NCI-H146 treated with DMSO at 0.1 percent for 48 hours (cell line): ENCODE data around the gene WAPL.

Source experiments
- DNase-seq: peaks from one replicate; lab custom pipeline; 2025; ENCODE audit not compliant: unreplicated experiment; lab: John Stamatoyannopoulos, UW

Gene WAPL

DNA sequence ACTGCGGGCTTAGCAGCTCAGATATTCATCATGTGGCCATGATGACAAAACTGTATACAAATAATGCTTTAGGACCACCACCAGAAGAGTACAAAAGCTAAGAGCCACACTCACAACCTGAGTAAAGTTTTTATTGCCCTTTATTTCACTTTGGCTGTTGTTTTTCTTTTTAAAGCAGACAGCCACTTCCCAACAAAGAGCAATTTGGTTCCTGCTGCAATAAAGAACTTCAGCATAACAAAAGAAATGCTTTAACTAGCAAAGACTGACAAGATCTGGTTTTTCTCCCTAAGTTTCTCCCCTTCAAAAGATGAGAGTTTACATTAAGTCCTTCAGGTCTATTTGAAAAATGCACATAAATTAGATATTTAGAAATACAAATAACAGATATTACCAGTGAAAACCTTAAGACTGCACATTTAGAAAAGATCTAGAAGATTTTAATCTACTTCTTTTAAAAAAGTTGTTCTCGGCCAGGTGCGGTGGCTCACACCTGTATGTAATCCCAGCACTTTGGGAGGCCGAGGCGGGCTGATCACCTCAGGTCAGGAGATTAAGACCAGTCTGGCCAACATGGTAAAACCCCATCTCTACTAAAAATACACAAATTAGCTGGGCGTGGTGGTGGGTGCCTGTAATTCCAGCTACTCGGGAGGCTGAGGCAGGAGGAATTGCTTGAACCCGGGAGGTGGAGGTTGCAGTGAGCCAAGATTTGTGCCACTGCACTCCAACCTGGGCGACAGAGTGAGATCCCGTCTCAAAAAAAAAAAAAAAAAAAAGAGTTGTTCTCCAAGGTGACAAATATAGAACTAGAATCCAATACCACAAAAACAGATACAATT, 59.4 kb downstream of the WAPL start:
- no peak for DNase-seq

DNA sequence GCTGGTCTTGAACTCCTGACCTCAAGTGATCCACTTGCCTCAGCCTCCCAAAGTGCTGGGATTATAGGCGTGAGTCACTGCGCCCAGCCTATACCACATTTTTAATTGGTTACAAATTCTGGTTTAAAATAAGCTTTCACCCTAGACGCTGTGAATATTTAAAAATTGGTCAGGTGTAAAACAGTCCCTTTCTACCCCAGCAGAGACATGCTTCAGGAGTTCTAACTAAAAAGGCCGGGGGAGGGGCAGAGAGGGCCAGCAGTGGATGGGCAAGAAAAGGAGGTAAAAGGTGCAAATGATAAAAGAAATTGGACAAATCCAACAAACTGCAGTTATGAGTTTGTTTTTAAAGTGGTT, 70.0 kb downstream of the WAPL start:
- no peak for DNase-seq

DNA sequence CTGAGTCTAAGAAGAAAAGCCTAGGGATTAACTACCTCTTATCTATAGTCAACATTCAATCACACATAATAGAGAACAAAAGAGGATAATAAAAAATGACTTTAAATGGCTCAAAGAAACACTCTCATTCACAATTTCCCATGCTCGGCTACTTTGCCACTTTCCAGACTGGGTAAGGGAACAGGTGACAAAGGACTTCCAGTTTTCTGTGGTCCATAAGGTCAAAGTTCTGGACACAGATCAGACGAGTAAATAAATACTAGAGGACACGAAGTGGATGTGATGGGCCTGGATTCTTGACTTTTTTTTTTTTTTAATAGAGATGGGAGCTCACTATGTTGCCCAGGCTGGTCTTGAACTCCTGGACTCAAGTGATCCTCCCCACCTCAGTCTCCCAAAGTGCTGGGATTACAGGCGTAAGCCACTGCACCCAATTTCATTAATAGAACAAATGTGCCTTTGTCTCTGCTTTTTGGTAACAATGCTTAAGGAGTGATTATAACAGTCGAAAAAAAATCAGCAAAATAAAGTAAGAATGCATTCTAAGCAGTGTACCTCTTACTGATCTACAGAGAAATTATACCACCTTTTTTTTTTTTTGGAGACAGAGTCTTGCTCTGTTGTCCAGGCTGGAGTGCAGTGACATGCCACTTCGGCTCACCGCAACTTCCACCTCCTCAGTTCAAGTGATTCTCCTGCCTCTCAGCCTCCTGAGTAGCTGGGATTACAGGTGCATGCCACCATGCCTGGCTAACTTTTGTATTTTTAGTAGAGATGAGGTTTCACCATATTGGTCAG, 70.6 kb downstream of the WAPL start:
- no peak for DNase-seq

DNA sequence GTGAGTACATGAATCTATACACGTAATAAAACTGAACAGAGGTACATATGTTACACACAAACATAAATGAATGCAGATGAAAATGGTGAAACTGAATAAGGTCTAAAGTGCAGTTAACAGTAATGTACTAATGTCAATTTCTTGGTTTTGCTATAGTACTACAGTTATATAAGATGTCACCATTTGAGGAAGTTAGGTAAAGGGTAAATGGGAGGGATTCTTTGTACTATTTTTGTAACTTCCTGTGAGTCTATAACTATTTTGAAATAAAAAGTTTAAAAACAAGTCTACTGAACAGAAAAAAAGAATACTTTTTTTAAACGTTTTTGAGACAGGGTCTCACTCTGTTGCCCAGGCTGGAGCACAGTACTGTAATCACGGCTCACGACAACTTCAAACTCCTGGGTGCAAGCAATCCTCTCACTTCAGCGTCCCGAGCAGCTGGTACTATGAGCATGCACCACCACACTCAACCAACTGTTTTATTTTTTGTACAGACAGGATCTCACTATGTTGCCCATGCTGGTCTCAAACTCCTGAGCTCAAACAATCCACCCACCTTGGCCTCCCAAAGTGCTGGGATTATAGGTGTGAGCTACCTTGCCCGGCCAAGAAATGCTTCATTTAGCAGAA, 71.5 kb downstream of the WAPL start:
- no peak for DNase-seq

DNA sequence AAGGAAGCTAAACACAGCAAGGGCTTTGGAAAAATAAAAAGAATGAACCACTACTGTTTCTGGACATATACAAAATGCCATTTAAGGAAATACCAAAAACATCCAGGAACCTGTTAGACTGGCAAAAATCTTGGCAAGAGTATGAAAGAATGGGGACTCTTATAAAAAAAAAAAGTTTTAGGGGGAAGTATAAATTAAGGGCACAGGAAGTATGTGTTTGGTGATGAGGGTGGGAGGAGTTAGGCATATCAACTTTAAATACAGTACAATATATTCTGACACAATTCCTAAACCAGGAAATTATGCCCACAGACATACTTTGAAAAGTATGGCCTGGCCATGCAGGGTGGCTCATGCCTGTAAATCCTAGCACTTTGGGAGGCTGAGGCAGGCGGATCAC, 74.2 kb downstream of the WAPL start:
- no peak for DNase-seq

DNA sequence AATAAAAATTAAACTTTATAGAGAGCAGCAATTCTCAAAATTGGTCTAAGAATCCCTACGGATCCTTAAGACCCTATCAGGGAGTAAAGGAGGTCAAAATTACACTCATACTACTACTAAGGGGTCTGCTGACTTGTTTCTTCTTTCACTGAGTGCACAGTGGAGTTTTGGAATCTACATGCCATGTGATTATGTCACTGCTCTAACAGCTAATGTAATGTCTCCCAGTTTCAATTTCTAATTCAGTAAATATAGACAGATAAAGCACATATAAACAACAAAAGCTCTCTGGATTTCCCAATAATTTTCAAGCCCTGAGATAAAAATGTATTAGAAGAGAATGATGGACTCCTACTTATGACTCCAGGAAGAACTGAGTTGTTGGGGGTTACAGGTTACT, 74.6 kb downstream of the WAPL start:
- DNase-seq, result no peak

DNA sequence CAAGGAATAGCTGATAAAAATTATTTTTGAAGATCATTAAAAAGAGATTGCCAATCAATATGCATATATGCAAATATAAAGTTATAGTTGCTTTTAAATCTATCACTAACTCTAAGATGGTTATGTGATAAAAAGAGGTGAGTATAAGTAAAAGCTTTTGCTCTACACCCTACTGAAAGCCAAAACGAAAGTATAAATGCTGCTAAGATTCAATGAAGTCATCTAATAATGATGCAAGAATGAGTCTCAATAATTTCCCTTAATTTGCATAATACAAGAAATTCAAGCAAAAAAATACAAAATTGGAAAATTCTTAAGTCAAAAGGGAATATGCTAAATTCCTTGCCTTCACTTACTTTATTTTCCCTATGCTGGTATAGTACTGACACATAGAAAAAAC, 75.2 kb downstream of the WAPL start:
- DNase-seq, result no peak

DNA sequence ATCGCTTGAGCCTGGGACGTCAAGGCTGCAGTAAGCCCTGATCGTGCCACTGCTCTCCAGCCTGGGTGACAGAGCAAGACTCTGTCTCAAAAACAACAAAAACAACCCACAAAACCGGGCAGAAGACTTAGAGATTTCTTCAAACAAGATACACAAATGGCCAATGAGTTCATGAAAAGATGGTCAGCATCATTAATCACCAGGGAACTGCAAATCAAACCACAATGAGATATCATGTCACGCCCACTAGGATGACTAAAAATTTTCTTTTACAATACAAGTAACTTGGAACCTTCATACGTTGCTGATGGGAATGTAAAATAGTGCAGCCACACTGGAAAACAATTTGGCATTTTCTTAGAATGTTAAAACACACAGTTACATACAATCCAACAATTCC, 77.7 kb downstream of the WAPL start:
- DNase-seq, result no peak

DNA sequence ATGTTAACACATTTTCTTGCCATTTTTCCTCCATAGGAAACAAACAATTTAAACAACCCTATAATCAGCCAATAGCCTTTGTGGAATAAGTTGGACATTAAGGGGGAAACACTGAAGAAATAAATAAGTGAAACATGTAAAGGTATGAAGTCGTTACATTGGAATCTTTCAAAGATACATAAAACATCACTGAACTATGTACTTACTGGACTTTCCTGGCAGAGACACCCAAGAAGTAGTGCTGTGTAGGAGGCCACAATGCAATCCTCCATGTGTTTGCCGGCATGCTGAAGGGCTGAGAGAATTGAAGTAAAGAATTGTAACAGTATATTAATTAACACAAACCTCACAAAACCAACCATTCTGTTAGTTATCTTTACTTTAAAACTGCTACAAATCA, 78.5 kb downstream of the WAPL start:
- DNase-seq, result no peak

DNA sequence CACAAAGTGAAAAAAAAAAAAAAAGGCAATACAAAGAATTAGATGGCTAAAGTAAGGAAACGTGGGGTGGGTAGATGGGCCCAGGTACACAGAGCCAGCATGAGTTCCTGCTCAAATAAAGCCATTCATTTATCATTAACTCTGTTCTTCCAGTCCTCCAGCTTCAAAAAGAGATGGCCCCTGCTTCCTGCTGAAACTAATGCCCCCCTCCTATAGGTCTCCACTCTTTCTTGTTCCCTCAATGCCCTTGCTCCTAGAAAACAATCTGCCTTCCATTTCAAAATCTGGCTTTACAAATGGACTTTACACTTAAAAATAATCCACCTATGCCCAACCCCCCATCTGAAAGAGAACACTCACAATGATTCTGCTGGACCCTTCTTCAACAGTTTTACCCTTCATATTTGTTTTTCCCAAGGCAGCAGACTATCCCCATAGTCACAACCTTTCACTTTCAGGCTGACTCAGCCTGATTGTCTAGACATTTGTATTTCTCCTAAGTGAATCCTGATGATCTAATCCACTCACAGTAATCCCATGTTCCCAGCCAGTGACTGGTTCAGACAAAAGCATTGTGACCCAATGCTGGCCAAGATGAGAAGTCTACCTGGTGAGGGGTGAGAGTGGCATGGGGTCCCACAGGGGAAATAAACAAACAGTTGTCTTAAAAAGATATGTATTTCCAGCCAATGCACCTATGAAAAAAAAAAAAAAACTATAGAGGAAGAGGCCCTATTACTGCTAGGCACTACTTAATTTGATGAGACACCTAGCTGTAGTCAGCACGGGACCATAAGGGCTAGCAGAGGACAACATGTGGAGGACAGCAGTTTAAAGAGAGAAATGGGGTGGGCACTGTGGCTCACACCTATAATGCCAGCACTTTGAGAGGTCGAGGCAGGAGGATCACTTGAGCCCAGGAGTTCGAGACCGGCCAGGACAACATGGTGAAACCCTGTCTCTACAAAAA, 80.4 kb downstream of the WAPL start:
- no peak for DNase-seq

DNA sequence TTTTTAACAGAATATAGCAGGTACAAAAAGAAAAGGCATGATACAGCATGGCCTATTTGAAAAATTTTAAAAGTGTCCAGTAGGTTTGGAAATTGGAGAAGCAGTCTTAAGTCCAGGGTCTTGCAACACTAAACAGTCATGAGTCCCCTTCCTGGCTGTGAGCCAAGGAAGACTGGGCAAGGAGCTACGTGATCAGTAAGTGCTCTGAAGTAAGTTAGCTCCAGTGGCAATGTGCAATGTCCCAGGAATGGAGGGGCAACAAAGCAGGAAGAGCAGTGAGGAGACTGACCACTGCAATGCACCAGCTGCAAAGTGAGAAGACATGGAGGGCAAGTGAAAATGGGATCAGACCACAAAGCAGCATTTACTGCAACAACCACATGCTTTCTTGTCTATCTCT, 82.0 kb downstream of the WAPL start:
- no peak for DNase-seq

DNA sequence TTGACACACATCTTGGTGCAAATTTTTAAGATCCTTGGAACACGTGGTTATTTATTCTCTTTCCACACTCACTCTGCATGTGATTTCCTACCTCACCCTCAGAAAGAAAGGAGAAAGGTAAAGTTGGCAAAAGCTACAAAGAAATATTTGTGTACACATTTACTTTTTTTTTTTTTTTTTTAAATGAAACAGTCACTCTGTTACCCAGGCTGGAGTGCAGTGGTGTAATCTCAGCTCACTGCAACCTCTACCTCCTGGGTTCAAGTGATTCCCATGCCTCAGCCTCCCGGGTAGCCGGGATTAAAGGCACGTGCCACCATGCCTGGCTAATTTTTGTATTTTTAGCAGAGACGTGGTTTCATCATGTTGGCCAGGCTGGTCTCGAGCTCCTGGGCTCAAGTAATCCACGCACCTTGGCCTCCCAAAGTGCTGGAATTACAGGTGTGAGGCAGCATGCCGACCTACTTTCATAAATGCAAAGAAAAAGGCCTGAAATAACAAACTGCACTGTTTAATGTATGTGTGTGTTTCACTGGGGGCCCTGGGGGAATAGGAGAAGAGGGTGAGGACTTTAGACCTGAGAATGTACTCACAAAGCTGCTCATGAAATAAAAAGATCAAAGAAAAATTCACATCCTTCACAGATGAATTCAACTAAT, 83.4 kb downstream of the WAPL start:
- DNase-seq, result no peak

DNA sequence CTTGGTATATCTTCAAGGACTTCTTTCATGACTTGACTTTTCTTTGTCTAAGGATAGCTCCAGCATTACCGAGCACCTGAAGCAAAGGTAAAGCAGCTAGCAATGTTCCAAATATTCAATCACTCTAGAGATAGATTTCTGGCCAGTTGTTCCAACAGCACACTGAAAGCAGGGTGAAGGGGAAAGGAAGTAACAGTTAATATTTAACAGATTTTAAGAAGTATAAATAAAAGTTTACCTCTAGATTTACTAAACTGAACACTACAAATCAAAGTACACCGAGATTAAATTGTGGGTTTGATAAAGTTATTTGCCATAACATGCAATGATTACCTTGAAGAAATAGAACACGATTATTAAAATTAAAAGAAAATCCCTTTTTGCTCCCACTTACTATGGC, 84.1 kb downstream of the WAPL start:
- no peak for DNase-seq

DNA sequence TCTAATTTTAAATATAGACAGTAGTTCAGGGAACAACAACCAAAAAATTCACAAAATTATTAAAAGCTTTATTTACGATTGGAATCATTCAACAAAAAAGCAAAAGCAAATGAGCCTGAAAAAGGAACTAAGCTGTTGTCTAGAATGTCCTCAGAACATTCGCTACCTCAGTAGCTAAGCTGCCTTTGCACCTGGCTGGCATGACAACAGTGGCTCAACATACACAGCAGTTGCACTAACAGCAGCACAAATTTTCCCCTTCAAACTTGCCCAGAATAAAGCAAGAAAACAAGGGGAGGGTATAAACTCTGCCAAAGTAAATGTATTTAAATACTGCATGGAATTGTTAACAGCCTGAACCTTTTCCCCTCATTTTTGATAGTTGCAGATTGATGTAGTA, 84.6 kb downstream of the WAPL start:
- DNase-seq, result no peak

DNA sequence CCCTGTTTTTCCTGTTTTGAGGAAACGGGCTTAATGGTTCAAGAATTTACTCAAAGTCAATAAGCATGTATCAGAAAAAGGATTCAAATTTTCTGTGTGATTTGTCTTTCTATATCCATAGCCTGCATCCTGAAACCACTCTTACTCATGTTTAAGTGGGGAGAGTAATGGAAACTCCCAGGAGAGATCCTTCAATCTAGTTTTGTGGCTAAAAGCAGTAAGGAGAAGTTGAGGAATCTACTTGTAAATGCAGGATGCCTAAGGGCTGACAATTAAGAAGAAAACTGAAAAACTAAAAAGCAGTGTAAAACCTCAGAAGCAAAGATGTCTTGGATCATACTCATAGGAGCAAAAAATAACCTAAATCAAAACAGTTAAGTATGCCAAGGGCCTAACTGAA, 86.9 kb downstream of the WAPL start:
- DNase-seq, result no peak

DNA sequence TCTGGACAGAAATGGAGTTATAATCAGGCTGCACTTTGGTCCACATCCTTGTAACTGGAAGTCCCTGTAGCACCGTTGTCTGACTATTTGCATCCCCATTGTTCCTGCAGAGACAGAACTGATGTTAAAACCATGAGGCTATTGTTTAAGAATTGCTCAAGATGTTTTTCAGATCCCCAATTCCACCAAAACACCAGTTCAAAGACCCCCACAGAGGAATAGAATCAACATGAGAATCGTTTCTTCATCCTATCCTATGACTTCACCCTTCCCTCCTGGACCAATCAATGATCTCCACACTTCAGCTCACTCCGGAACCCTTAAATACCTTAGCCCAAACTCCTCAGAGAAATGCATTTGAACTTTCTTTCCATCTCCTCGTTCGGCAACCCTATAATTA, 97.9 kb downstream of the WAPL start:
- DNase-seq, result no peak

DNA sequence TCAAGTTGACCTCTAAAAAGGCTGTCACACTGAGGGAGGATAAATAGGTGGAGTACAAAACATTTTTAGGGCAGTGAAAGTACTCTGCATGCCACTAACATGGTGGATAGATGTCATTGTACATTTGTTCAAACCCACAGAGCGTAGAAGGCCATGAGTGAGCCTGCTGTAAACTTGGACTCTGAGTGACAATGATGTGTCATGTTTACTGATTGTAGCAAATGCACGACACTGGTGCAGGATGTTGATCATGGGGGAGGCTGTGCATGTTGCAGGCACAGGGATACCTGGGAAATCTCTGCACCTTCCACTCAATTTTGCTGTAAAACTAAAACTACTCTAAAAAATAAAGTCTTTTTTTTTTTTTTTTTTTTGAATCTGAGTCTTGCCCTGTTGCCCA, 102.5 kb downstream of the WAPL start:
- no peak for DNase-seq

DNA sequence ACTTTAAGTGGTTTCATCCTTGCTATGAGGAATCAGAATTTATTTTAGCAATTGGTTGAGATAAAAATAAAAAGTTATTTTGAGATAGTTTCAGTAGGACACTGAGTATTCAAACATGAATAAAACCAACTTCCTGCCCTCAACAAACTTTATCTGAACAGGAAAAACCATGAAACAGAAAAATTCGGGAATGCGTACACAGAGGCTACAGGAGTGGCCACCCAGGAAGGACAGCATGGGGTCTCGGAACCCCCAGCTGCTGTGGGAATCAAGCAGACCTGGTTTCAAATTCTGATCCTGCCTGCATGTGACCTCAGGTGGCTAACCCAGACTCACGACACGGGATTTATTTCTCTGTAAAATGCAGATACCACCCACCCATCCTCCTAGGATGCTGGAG, 106.0 kb downstream of the WAPL start:
- DNase-seq, result no peak

DNA sequence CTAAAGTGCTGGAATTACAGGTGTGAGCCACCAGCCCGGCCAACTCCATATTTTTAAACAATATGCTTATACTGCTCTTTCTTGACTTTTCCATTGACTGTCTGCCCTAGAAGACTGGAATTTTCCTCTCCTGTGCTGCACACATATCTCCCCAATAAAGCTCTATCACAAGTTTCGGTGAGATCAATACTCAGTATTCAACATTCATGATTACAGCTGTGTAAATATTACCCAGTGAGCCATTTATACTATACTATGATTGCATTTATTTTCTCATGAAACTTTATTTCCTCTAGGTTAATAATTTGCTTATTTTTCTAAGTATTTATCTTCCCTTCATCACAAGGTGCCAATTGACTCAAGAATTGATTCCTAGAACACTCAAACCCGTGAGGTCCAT, 106.5 kb downstream of the WAPL start:
- DNase-seq, result peak; percentile 24

DNA sequence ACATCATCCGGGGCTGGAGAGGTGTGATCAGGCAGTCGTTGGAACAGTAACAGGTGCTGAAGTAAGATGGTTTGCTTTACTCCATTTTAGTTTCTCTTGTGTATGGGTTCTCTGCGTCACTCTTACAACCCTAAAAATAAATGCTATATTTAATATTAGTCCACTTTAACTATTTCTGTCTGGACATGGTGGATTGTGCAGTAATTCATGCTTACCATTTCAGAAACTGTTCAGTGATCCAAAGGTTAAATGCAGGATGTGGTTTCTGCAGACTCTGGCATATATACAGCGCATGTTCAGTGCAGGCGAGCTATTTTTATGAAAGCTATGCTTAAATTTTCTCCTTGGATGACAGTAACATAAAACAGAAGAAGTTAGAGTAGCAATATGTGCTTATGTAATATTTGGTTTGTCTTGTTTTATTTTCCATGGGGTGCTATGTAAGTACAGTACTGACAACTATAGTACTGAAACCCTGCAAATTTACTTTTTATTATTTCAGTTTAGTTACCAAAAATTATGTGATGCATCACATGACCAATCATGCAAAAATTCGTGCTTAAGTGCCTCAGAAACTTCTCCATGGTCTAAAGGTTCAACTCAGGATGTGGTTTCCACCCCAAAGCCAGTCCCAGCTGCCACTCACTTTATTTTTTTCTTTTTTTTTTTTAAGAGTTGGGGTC, 108.4 kb downstream of the WAPL start:
- no peak for DNase-seq
